ENCODE measurements around the gene MTHFSD.

The MTHFSD gene

GRCh38 chr16:86525696-86526095 lies 29.3 kb downstream of the MTHFSD start:
- no peak for DNase-seq

- DNase-seq, result no peak
These were observed 31.0 kb downstream of the MTHFSD start for GRCh38 chr16:86524029-86524428.

- no peak for DNase-seq
These were observed 31.8 kb downstream of the MTHFSD start for GRCh38 chr16:86523166-86523740.

- DNase-seq, result no peak
These were observed 32.4 kb downstream of the MTHFSD start for GRCh38 chr16:86522634-86523033.

- no peak for DNase-seq
These were observed 33.5 kb downstream of the MTHFSD start for GRCh38 chr16:86521236-86522197.

- DNase-seq, result no peak
These were observed 34.5 kb downstream of the MTHFSD start for GRCh38 chr16:86520317-86521210.

GRCh38 chr16:86519649-86520316 lies 35.3 kb downstream of the MTHFSD start:
- DNase-seq, result no peak

GRCh38 chr16:86519007-86519648 lies 35.9 kb downstream of the MTHFSD start:
- no peak for DNase-seq

- no peak for DNase-seq
These were observed 37.3 kb downstream of the MTHFSD start for GRCh38 chr16:86517652-86518258.

- DNase-seq, result no peak
These were observed 38.0 kb downstream of the MTHFSD start for GRCh38 chr16:86517033-86517432.

- DNase-seq, result no peak
These were observed 38.4 kb downstream of the MTHFSD start for GRCh38 chr16:86516623-86517003.

GRCh38 chr16:86515777-86516622 lies 39.0 kb downstream of the MTHFSD start:
- no peak for DNase-seq

GRCh38 chr16:86515413-86515776 lies 39.6 kb downstream of the MTHFSD start:
- no peak for DNase-seq

- DNase-seq, result no peak
These were observed 40.3 kb downstream of the MTHFSD start for GRCh38 chr16:86514481-86515376.

- DNase-seq, result no peak
These were observed 41.4 kb downstream of the MTHFSD start for GRCh38 chr16:86513471-86514277.

- DNase-seq, result no peak
These were observed 42.1 kb downstream of the MTHFSD start for GRCh38 chr16:86512860-86513470.

- DNase-seq, result no peak
These were observed 42.7 kb downstream of the MTHFSD start for GRCh38 chr16:86512301-86512859.
